ENCODE measurements around the gene TCERG1.

DNA sequence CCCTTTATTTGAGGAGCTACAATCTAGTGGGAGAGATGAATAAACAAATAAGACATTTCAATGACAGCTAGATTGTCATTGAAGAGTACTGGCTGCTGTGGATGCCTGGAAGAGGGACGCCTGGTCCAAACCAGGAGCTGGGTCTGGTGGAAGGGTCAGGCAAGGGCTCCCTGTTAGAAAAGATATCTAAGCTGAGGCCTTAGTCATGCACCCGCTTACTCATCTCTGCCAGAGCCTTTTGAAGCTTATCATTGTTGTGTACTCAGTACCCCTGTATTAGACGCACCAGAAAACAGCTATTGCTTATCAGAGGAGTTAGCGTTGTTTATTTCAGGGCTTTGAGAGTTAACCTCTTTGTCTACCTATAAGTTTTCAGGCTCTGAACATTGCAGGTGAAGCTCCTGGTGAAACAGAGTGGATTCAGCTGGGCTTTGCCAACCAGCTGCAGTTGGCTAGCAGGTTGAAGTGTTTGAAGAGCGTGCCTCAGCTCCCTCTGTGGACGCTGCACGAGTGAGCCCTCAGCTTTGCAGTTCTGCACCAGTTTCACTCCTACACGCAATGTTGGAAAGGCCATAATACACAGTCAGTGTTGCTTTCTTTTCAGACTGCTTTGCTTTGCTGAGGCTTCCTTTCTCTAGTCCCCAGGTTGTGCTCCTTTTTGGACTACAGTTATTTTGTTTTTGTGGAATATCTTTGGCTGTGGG, 74.4 kb downstream of the TCERG1 start:
- TF ChIP-seq, protein P1, sequence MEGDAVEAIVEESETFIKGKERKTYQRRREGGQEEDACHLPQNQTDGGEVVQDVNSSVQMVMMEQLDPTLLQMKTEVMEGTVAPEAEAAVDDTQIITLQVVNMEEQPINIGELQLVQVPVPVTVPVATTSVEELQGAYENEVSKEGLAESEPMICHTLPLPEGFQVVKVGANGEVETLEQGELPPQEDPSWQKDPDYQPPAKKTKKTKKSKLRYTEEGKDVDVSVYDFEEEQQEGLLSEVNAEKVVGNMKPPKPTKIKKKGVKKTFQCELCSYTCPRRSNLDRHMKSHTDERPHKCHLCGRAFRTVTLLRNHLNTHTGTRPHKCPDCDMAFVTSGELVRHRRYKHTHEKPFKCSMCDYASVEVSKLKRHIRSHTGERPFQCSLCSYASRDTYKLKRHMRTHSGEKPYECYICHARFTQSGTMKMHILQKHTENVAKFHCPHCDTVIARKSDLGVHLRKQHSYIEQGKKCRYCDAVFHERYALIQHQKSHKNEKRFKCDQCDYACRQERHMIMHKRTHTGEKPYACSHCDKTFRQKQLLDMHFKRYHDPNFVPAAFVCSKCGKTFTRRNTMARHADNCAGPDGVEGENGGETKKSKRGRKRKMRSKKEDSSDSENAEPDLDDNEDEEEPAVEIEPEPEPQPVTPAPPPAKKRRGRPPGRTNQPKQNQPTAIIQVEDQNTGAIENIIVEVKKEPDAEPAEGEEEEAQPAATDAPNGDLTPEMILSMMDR (IDR thresholded peaks at IDR 0.05 in 2 of 3, conservative IDR thresholded peaks at IDR 0.05 in 1 of 3; ENCODE audit: insufficient read depth in 2 of 3, low read depth in 1 of 3, low read length in 3 of 3), result no peak
- TF ChIP-seq ASH1L (IDR thresholded peaks at IDR 0.05; ENCODE audit: borderline replicate concordance, low read depth, partially characterized antibody), result no peak
- no peak for TF ChIP-seq ATF1 (CRISPR knock-in tag; IDR thresholded peaks at IDR 0.05)
- TF ChIP-seq ATF1 (tag; IDR thresholded peaks at IDR 0.05), result no peak
- TF ChIP-seq ZNF311 (CRISPR knock-in tag; IDR thresholded peaks at IDR 0.05), result no peak
- no peak for TF ChIP-seq DACH1 (IDR thresholded peaks at IDR 0.05; ENCODE audit: partially characterized antibody)
